GM12878 (cell line): ENCODE measurements around the gene MYO3B. TPM values are rescaled to one million over a fixed set of nuclear protein-coding genes. Genes with fewer than 3 reads are reported as not detected.

ENCODE experiments used
- ATAC-seq: fragments of 200-7000 bp; cut with Tn5 transposase; 3 replicates; pipeline ENCODE4 v1.9.1; 2020; ENCODE audit warnings: mild to moderate bottlenecking, moderate library complexity
- BruUV-seq: library from RNA; stranded (reverse); fragments of 400-500 nt; replicated peaks from 2 replicates; lab custom pipeline; 2021; lab: Mats Ljungman, UMichigan
- CTCF ChIA-PET: fragments of 300-600 bp; sonication (Branson Sonifier 250); formaldehyde crosslinking; extraction: SDS; loops from one replicate; lab custom pipeline; 2021; ENCODE audit warnings: inconsistent platforms; lab: Yijun Ruan, JAX
- POLR2A ChIA-PET: fragments of 350-600 bp; formaldehyde crosslinking; extraction: SDS; loops from one replicate; lab custom pipeline; 2021; ENCODE audit warnings: inconsistent platforms; lab: Charles Lee
- RAD21 ChIA-PET: fragments of 300-600 bp; sonication (Branson Sonifier 250); formaldehyde crosslinking; loops from one replicate; lab custom pipeline; 2023; ENCODE audit warnings: antibody characterized with exemption; ENCODE audit not compliant: unreplicated experiment; lab: Charles Lee
- SMC1A ChIA-PET: fragments of 300-600 bp; sonication (Branson Sonifier 250); formaldehyde crosslinking; loops from one replicate; lab custom pipeline; 2023; ENCODE audit not compliant: unreplicated experiment, uncharacterized antibody; lab: Charles Lee
- DNase-seq: peaks from one replicate; pipeline ENCODE4 v3.0.0-alpha.2; 2011; ENCODE audit warnings: low read depth, low spot score
- FAIRE-seq: peaks from 3 replicates; lab custom pipeline; 2011; peaks lifted over from hg19 to GRCh38; lab: Jason Lieb, UNC
- H2AFZ ChIP-seq: 2 replicates; pipeline ENCODE4 v1.6.0; 2011; ENCODE audit warnings: low read depth, low read length, control low read depth; ENCODE audit not compliant: control insufficient read depth
- H3K27ac ChIP-seq: 2 replicates; pipeline ENCODE4 v1.5.1; 2011; ENCODE audit warnings: control low read depth; ENCODE audit not compliant: control insufficient read depth, insufficient read depth
- H3K27me3 ChIP-seq, 2 experiments: replicated peaks in 1 of 2; 2 replicates each; pipeline versions ENCODE4 v1.6.0 to v1.6.1; 2011; ENCODE audit warnings: low read length in 1 of 2; ENCODE audit not compliant: control insufficient read depth in 2 of 2, insufficient read depth in 2 of 2
- H3K36me3 ChIP-seq, 2 experiments: 2 replicates each; pipeline ENCODE4 v1.5.1; 2011; ENCODE audit warnings: low read length in 1 of 2; ENCODE audit not compliant: control insufficient read depth in 2 of 2, insufficient read depth in 2 of 2
- H3K4me1 ChIP-seq: 2 replicates; pipeline ENCODE4 v1.6.1; 2011; ENCODE audit warnings: mild to moderate bottlenecking, low read length, moderate library complexity, mixed read lengths; ENCODE audit not compliant: control insufficient read depth, insufficient read depth
- H3K4me2 ChIP-seq: 2 replicates; pipeline ENCODE4 v1.6.0; 2011; ENCODE audit warnings: control low read depth; ENCODE audit not compliant: control insufficient read depth, insufficient read depth
- H3K4me3 ChIP-seq: fragments of 200-600 bp; sonication (generic); 2 replicates; pipeline ENCODE4 v1.5.1; 2016
- H3K79me2 ChIP-seq: 2 replicates; pipeline ENCODE4 v1.6.0; 2011; ENCODE audit warnings: low read length; ENCODE audit not compliant: control insufficient read depth, insufficient read depth
- H3K9ac ChIP-seq: 2 replicates; pipeline ENCODE4 v1.8.0; 2011; ENCODE audit warnings: low read length, control low read depth, mixed read lengths; ENCODE audit not compliant: control insufficient read depth, insufficient read depth
- H3K9me3 ChIP-seq: replicated peaks from 3 replicates; pipeline ENCODE4 v1.5.1; 2011; ENCODE audit warnings: mild to moderate bottlenecking, low read length; ENCODE audit not compliant: control insufficient read depth, insufficient read depth
- H4K20me1 ChIP-seq: 2 replicates; pipeline ENCODE4 v1.6.0; 2011; ENCODE audit not compliant: control insufficient read depth, insufficient read depth
- CEBPB ChIP-seq, 2 experiments: fragments of 150-350 bp in 1 of 2; IDR thresholded peaks; 2 replicates each; pipeline ENCODE4 v1.6.1; 2012 to 2014; ENCODE audit warnings: low read depth in 2 of 2, low read length in 2 of 2, borderline replicate concordance in 1 of 2, inconsistent platforms in 1 of 2
- CREB1 ChIP-seq: IDR thresholded peaks from 2 replicates; pipeline ENCODE4 v1.6.1; 2012; ENCODE audit warnings: low read depth, mild to moderate bottlenecking, inconsistent platforms
- EGR1 ChIP-seq, 2 experiments: IDR thresholded peaks; 1 replicate in 1 of 2; 2 replicates in 1 of 2; pipeline ENCODE4 v1.6.1; 2011 to 2012; ENCODE audit warnings: low read depth in 2 of 2, low read length in 2 of 2, borderline replicate concordance in 1 of 2, mild to moderate bottlenecking in 1 of 2, moderate library complexity in 1 of 2
- RELA ChIP-seq: fragments of 450-650 bp; IDR thresholded peaks from 2 replicates; pipeline ENCODE4 v1.8.0; 2014; ENCODE audit warnings: borderline replicate concordance; ENCODE audit not compliant: partially characterized antibody
- RUNX3 ChIP-seq: IDR thresholded peaks from 2 replicates; pipeline ENCODE4 v1.6.1; 2012; ENCODE audit warnings: low read length, inconsistent platforms
- SIX5 ChIP-seq: IDR thresholded peaks from 2 replicates; pipeline ENCODE4 v1.6.1; 2011; ENCODE audit warnings: mild to moderate bottlenecking, low read depth, low read length, moderate library complexity; ENCODE audit not compliant: severe bottlenecking
- SUPT20H ChIP-seq: IDR thresholded peaks from 2 replicates; pipeline ENCODE4 v1.6.1; 2011; ENCODE audit warnings: low read depth, mild to moderate bottlenecking, low read length, moderate library complexity, borderline replicate concordance; ENCODE audit not compliant: control insufficient read depth
- TBL1XR1 ChIP-seq: IDR thresholded peaks from 2 replicates; pipeline ENCODE4 v1.6.1; 2012; ENCODE audit warnings: low read depth, low read length, improper control_type of control experiment
- WGBS: methylation state at CpG from one replicate; pipeline ENCODE4 v1.1.6; 2016; ENCODE audit warnings: low lambda C conversion rate; ENCODE audit not compliant: insufficient replicate concordance, insufficient coverage; ENCODE audit errors: missing lambda C conversion rate; 5-methylcytosine and 5-hydroxymethylcytosine counted together
- in situ Hi-C: fragments of 300-500 bp; cut with MboI; formaldehyde crosslinking; loops from 9 replicates; pipeline ENCODE4 v1.14.3; 2018; ENCODE audit warnings: mixed read lengths
- intact Hi-C: fragments of 100-400 bp; cut with micrococcal nuclease; formaldehyde crosslinking; loops from one replicate; pipeline ENCODE4 v1.14.2; 2022; ENCODE audit not compliant: unreplicated experiment
- polyA plus RNA-seq, 11 experiments: library from polyadenylated mRNA; depleted of rRNA in 4 of 11; unstranded in 6 of 11; stranded (reverse) in 5 of 11; fragments of >200 nt; fragmentation: Nextera tagmentation in 4 of 11; fragmentation: Illumina TruSeq in 1 of 11; extraction: Ambion mirVana in 4 of 11; extraction: Trizol in 1 of 11; gene quantifications; 1 replicate in 1 of 11; 2 replicates in 10 of 11; pipeline versions ENCODE4 v1.2.1 to v1.2.3, GENCODE V29; 2011 to 2016; ENCODE audit warnings: inconsistent platforms in 2 of 11, missing spikeins in 2 of 11, low read depth in 1 of 11
- total RNA-seq, 4 experiments: library from RNA; depleted of rRNA in 3 of 4; stranded (reverse); fragments of >200 nt in 3 of 4; fragmentation: Illumina TruSeq in 1 of 4; extraction: Trizol in 1 of 4; gene quantifications; 2 replicates each; pipeline versions ENCODE4 v1.2.1 to v1.2.3, GENCODE V29; 2013 to 2021
- TF ChIP-seq, protein P1 (sequence below): fragments of 150-350 bp; IDR thresholded peaks from 2 replicates; pipeline ENCODE4 v1.6.1; 2014; ENCODE audit warnings: mild to moderate bottlenecking, low read depth, low read length
- TF ChIP-seq, protein P2 (sequence below): fragments of 450-650 bp; IDR thresholded peaks from 2 replicates; pipeline ENCODE4 v1.6.1; 2018; ENCODE audit warnings: mild to moderate bottlenecking, low read depth, moderate library complexity; ENCODE audit not compliant: partially characterized antibody
- TF ChIP-seq, protein P3 (sequence below): fragments of 450-650 bp; formaldehyde crosslinking; IDR thresholded peaks from 2 replicates; pipeline ENCODE4 v1.4.0; 2020; ENCODE audit warnings: mild to moderate bottlenecking, moderate library complexity

The MYO3B gene
- total and polyA plus RNA-seq, 10 of the 15 experiments (the other 5 are each of a cell fraction or from before 2014, with no cell fraction given): 1.1 to 7.1 (median 2.1) TPM

DNA sequence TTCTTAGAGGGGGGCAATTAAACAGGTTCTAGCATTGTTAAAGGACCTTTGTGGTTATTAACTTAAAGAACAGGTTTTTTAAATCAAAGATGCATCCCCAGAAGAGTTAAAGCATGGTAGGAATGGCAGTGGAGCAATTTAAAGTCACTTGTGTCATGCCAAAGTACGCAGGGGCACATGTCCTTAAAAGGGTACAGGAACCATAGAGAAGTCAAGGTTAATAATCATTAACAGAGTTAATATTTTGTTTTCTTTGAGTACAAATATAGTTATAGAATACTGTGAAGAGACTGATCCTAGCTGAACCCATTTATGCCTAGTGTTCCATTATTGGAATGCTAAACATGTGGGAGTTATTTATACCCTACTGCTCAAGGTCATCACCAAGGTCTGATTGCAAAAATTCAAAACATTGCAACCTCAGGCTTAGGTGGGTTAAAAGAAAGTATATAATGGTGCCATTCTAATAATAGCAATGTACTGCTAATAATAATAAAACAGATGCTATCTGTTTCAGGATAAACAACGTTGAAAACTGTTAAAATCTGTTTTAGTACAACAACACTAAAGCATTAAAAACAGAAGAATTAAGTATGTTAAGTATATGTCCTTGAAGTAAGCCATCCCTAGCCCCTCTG lies 216.0 kb downstream of the MYO3B start:
- Histone ChIP-seq H3K27me3 (no peaks in the 10 kb centered on the region), H2AFZ (no peak overlapping the region), H3K79me2 (no peaks in the 10 kb centered on the region), H3K9ac (no peak overlapping the region), H3K4me2 (no peak overlapping the region), H3K4me3 (no peak overlapping the region), H3K27ac (no peak overlapping the region), H3K36me3 (no peaks in the 10 kb centered on the region), H3K9me3 (no peaks in the 10 kb centered on the region), H3K4me1 (no peaks in the 10 kb centered on the region; the same call in 1 of the 2 replicates), H4K20me1 (no peaks in the 10 kb centered on the region)
- no peak for FAIRE-seq
- in situ Hi-C loops: no loop called here
- POLR2A ChIA-PET: no interaction called here
- no peak for DNase-seq
- BruUV-seq: no TSS peak
- RAD21 ChIA-PET: interaction anchor here (1.0 kb wide), 1 partner anchor 157 kb away, joined by 3 read pairs; no protein-coding TSS in a partner anchor
- ATAC-seq: no peak
- intact Hi-C loops: no loop called here
- SMC1A ChIA-PET: interaction anchor here (0.6 to 1.0 kb wide), 3 partner anchors 14 to 96 kb away, joined by 3 read pairs; no protein-coding TSS in a partner anchor
- WGBS: 23% methylated on average over 2 of the region's 2 CpGs
- CTCF ChIA-PET: interaction anchor here (1.2 to 5.2 kb wide), 5 partner anchors 10 to 420 kb away, joined by 3 to 57 read pairs (median 4); partner anchors contain the start of gene GAD1
- TF ChIP-seq SUPT20H (no peak), RUNX3 (no peak), RELA (no peak), CREB1 (no peak), EGR1 (IDR thresholded peaks at IDR 0.05; ENCODE audit: borderline replicate concordance in 1 of 2, low read depth in 2 of 2, low read length in 2 of 2) (no peak), SIX5 (no peak), TBL1XR1 (no peak), CEBPB (IDR thresholded peaks at IDR 0.05; ENCODE audit: borderline replicate concordance in 1 of 2, low read depth in 2 of 2, low read length in 2 of 2) (no peak)
- TF ChIP-seq, protein P1, sequence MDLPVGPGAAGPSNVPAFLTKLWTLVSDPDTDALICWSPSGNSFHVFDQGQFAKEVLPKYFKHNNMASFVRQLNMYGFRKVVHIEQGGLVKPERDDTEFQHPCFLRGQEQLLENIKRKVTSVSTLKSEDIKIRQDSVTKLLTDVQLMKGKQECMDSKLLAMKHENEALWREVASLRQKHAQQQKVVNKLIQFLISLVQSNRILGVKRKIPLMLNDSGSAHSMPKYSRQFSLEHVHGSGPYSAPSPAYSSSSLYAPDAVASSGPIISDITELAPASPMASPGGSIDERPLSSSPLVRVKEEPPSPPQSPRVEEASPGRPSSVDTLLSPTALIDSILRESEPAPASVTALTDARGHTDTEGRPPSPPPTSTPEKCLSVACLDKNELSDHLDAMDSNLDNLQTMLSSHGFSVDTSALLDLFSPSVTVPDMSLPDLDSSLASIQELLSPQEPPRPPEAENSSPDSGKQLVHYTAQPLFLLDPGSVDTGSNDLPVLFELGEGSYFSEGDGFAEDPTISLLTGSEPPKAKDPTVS: no peak
- TF ChIP-seq, protein P2, sequence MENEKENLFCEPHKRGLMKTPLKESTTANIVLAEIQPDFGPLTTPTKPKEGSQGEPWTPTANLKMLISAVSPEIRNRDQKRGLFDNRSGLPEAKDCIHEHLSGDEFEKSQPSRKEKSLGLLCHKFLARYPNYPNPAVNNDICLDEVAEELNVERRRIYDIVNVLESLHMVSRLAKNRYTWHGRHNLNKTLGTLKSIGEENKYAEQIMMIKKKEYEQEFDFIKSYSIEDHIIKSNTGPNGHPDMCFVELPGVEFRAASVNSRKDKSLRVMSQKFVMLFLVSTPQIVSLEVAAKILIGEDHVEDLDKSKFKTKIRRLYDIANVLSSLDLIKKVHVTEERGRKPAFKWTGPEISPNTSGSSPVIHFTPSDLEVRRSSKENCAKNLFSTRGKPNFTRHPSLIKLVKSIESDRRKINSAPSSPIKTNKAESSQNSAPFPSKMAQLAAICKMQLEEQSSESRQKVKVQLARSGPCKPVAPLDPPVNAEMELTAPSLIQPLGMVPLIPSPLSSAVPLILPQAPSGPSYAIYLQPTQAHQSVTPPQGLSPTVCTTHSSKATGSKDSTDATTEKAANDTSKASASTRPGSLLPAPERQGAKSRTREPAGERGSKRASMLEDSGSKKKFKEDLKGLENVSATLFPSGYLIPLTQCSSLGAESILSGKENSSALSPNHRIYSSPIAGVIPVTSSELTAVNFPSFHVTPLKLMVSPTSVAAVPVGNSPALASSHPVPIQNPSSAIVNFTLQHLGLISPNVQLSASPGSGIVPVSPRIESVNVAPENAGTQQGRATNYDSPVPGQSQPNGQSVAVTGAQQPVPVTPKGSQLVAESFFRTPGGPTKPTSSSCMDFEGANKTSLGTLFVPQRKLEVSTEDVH: no peak
- TF ChIP-seq, protein P3, sequence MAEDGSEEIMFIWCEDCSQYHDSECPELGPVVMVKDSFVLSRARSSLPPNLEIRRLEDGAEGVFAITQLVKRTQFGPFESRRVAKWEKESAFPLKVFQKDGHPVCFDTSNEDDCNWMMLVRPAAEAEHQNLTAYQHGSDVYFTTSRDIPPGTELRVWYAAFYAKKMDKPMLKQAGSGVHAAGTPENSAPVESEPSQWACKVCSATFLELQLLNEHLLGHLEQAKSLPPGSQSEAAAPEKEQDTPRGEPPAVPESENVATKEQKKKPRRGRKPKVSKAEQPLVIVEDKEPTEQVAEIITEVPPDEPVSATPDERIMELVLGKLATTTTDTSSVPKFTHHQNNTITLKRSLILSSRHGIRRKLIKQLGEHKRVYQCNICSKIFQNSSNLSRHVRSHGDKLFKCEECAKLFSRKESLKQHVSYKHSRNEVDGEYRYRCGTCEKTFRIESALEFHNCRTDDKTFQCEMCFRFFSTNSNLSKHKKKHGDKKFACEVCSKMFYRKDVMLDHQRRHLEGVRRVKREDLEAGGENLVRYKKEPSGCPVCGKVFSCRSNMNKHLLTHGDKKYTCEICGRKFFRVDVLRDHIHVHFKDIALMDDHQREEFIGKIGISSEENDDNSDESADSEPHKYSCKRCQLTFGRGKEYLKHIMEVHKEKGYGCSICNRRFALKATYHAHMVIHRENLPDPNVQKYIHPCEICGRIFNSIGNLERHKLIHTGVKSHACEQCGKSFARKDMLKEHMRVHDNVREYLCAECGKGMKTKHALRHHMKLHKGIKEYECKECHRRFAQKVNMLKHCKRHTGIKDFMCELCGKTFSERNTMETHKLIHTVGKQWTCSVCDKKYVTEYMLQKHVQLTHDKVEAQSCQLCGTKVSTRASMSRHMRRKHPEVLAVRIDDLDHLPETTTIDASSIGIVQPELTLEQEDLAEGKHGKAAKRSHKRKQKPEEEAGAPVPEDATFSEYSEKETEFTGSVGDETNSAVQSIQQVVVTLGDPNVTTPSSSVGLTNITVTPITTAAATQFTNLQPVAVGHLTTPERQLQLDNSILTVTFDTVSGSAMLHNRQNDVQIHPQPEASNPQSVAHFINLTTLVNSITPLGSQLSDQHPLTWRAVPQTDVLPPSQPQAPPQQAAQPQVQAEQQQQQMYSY (CRISPR knock-in tag): no peak
